Cardiac fibroblast (primary cell): Measurements from ENCODE around the gene TNFRSF25.
A peak's percentile ranks its signal among the peaks of the same experiment; 100 is the strongest.

Experiments used
- DNase-seq, 2 donors: peaks; one replicate each; pipeline versions ENCODE4 v3.0.0 to v3.0.0-alpha.2; 2010; ENCODE audit warnings: low read depth in 2 of 2
- H3K4me3 ChIP-seq, 2 donors: replicated peaks in 1 of 2; 1 replicate in 1 of 2; 2 replicates in 1 of 2; pipeline ENCODE4 v1.5.1; 2011; ENCODE audit warnings: low read depth in 2 of 2, low read length in 2 of 2, mild to moderate bottlenecking in 2 of 2, moderate library complexity in 1 of 2
- TF ChIP-seq, protein P1 (sequence below): IDR thresholded peaks from one replicate; pipeline ENCODE4 v1.5.1; 2011; ENCODE audit warnings: low read depth, mild to moderate bottlenecking, low read length, inconsistent platforms

TNFRSF25 gene

GRCh38 chr1:6473974-6474814, 8.2 kb upstream of the TNFRSF25 start:
- TF ChIP-seq, protein P1, sequence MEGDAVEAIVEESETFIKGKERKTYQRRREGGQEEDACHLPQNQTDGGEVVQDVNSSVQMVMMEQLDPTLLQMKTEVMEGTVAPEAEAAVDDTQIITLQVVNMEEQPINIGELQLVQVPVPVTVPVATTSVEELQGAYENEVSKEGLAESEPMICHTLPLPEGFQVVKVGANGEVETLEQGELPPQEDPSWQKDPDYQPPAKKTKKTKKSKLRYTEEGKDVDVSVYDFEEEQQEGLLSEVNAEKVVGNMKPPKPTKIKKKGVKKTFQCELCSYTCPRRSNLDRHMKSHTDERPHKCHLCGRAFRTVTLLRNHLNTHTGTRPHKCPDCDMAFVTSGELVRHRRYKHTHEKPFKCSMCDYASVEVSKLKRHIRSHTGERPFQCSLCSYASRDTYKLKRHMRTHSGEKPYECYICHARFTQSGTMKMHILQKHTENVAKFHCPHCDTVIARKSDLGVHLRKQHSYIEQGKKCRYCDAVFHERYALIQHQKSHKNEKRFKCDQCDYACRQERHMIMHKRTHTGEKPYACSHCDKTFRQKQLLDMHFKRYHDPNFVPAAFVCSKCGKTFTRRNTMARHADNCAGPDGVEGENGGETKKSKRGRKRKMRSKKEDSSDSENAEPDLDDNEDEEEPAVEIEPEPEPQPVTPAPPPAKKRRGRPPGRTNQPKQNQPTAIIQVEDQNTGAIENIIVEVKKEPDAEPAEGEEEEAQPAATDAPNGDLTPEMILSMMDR = no peak
- no peak for DNase-seq
- no peak overlapping the region for H3K4me3 ChIP-seq

GRCh38 chr1:6473156-6473555, 7.2 kb upstream of the TNFRSF25 start:
- H3K4me3 ChIP-seq = no peak overlapping the region
- DNase-seq = no peak
- TF ChIP-seq, protein P1 = no peak

DNA sequence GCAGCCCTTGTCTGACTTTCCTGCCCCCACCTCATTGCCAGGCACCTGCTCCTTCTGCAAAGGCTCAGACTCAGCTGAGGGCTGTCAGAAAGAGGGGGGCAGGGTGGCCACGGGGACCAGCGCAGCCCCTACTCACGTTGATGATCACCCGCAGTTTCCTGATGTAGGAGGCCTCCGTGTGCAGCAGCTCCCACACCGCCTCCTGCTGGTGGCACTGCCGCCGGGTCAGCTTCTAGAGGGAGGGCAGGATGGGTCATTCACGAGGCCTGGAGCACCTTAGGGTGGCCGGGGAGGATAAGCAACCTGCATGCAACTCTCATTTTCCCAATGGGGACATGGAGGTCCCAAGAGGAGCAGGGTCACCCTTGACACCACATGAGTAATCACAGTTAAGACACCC, 6.4 kb upstream of the TNFRSF25 start:
- TF ChIP-seq, protein P1 = peak; percentile 40
- DNase-seq = no peak
- no peak overlapping the region for H3K4me3 ChIP-seq

DNA sequence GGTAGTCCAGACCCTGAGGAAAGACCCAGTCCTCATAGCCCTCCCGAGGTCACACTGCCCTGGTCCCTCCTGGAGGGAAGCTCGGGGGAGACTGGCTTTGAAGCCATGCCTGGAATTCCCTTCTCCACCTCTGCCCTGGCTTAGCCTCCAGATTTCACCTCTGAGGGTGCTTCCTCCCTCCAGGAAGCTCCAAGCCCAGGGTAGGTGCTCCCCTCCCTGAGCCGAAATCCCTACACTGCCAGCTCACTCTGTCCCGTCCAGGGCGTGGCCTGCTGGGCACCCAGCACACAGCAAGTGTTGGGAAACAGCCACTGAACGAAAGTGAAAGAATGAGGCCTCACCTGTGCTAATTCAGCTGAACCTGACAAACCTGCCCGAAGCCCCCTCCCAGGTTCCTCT, 6.0 kb upstream of the TNFRSF25 start:
- no peak overlapping the region for H3K4me3 ChIP-seq
- TF ChIP-seq, protein P1 = no peak
- DNase-seq = no peak

DNA sequence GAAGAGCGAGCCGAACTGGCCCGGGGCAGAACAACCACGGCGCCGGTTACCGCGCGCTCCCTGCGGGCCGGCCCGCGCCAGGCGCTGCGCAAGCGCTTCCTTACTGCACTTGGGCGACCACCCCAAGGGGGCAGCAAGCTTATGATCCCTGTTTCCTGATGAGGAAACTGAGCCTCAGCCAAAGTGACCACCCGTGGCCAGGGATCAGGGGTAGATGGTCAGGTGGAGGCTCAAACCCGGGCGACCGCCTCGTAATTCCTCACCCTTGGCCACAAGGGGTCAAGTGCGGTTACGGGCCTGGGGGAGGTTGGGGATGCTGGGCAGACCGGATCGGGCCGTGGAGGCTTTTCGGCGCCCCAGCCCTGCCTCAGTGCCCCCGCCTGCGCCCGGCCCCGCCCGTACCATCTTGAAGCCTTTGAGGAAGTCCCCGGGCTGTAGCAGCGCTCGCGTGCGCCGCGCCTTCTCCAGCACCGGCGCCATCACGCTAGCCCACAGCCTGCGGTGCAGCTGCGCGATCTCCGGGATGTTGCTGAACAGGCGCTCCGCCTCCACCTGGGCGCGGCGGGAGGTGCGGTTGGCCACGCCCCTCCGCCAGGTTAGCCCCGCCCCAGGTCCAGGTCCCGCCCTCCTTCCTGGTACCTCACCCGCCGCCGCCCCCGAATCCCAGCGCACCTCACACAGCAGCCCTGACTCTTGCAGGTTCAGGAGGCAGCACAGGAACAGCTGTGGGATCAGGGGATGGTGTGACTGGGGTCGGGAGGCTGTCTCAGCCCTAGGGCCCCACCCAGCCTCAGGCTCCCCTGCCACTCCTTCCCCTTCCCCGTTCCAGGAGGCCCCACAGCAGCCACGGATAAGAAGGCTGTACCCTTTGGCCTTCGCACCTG, 5.4 kb upstream of the TNFRSF25 start:
- DNase-seq = no peak
- H3K4me3 ChIP-seq = no peak overlapping the region
- TF ChIP-seq, protein P1 = no peak

GRCh38 chr1:6470132-6471085, 4.4 kb upstream of the TNFRSF25 start:
- TF ChIP-seq, protein P1 = no peak
- DNase-seq = no peak
- no peak overlapping the region for H3K4me3 ChIP-seq
